ENCODE measurements around the gene MOCS1. TPM values are rescaled to one million over a fixed set of nuclear protein-coding genes. Genes with fewer than 3 reads are reported as not detected.

MOCS1 gene
- total and polyA plus RNA-seq, 9 of the 15 experiments (the other 6 are each of a cell fraction or from before 2014, with no cell fraction given) = 0.69 to 12.7 (median 8.7) TPM

DNA sequence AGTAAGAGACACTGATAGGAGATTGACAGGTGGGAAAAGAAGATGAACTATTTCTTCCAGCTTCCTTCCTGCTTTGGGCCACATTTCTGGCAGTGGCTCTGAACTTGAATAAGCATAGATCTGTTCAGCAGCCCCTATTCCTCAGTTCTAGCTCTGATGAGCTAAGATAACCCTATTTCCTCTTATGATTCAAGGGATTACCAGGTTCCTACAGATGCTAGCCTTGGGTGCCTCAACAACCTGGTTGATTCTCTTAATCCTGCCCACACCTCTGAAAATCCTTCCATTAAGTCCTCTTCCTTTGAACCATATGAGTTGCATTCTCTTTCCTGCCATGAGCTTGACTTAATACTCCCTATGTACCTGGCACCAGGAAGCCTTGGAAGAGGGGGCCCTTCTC lies 49.8 kb upstream of the MOCS1 start (continued):
- TF ChIP-seq, protein P1, sequence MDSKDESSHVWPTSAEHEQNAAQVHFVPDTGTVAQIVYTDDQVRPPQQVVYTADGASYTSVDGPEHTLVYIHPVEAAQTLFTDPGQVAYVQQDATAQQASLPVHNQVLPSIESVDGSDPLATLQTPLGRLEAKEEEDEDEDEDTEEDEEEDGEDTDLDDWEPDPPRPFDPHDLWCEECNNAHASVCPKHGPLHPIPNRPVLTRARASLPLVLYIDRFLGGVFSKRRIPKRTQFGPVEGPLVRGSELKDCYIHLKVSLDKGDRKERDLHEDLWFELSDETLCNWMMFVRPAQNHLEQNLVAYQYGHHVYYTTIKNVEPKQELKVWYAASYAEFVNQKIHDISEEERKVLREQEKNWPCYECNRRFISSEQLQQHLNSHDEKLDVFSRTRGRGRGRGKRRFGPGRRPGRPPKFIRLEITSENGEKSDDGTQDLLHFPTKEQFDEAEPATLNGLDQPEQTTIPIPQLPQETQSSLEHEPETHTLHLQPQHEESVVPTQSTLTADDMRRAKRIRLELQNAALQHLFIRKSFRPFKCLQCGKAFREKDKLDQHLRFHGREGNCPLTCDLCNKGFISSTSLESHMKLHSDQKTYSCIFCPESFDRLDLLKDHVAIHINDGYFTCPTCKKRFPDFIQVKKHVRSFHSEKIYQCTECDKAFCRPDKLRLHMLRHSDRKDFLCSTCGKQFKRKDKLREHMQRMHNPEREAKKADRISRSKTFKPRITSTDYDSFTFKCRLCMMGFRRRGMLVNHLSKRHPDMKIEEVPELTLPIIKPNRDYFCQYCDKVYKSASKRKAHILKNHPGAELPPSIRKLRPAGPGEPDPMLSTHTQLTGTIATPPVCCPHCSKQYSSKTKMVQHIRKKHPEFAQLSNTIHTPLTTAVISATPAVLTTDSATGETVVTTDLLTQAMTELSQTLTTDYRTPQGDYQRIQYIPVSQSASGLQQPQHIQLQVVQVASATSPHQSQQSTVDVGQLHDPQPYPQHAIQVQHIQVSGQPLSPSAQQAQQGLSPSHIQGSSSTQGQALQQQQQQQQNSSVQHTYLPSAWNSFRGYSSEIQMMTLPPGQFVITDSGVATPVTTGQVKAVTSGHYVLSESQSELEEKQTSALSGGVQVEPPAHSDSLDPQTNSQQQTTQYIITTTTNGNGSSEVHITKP (IDR thresholded peaks at IDR 0.05; ENCODE audit: partially characterized antibody) = no peak
- no peak for TF ChIP-seq SP2 (IDR thresholded peaks at IDR 0.05; ENCODE audit: extremely low read depth, low read depth, low read length, poor library complexity, severe bottlenecking)
- TF ChIP-seq ZNF146 (CRISPR knock-in tag; IDR thresholded peaks at IDR 0.05; ENCODE audit: unreplicated experiment) = no peak
- no peak for TF ChIP-seq ZNF584 (CRISPR knock-in tag; IDR thresholded peaks at IDR 0.05; ENCODE audit: low read depth)
- TF ChIP-seq, protein P2, sequence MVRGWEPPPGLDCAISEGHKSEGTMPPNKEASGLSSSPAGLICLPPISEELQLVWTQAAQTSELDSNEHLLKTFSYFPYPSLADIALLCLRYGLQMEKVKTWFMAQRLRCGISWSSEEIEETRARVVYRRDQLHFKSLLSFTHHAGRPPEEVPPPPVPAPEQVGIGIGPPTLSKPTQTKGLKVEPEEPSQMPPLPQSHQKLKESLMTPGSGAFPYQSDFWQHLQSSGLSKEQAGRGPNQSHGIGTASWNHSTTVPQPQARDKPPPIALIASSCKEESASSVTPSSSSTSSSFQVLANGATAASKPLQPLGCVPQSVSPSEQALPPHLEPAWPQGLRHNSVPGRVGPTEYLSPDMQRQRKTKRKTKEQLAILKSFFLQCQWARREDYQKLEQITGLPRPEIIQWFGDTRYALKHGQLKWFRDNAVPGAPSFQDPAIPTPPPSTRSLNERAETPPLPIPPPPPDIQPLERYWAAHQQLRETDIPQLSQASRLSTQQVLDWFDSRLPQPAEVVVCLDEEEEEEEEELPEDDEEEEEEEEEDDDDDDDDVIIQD (CRISPR knock-in tag; IDR thresholded peaks at IDR 0.05) = no peak
- no peak for TF ChIP-seq ZNF707 (CRISPR knock-in tag; conservative IDR thresholded peaks at IDR 0.05)
- TF ChIP-seq, protein P3, sequence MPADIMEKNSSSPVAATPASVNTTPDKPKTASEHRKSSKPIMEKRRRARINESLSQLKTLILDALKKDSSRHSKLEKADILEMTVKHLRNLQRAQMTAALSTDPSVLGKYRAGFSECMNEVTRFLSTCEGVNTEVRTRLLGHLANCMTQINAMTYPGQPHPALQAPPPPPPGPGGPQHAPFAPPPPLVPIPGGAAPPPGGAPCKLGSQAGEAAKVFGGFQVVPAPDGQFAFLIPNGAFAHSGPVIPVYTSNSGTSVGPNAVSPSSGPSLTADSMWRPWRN (IDR thresholded peaks at IDR 0.05; ENCODE audit: low read depth) = no peak
- TF ChIP-seq, protein P4, sequence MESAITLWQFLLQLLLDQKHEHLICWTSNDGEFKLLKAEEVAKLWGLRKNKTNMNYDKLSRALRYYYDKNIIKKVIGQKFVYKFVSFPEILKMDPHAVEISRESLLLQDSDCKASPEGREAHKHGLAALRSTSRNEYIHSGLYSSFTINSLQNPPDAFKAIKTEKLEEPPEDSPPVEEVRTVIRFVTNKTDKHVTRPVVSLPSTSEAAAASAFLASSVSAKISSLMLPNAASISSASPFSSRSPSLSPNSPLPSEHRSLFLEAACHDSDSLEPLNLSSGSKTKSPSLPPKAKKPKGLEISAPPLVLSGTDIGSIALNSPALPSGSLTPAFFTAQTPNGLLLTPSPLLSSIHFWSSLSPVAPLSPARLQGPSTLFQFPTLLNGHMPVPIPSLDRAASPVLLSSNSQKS (CRISPR knock-in tag; IDR thresholded peaks at IDR 0.05) = no peak
- TF ChIP-seq ZNF79 (CRISPR knock-in tag; IDR thresholded peaks at IDR 0.05; ENCODE audit: low read depth) = no peak
- no peak for TF ChIP-seq JUN (IDR thresholded peaks at IDR 0.05; ENCODE audit: borderline replicate concordance, low read depth, low read length)
- no peak for TF ChIP-seq JUN (CRISPR knock-in tag; IDR thresholded peaks at IDR 0.05; ENCODE audit: borderline replicate concordance)
- no peak for TF ChIP-seq CBX1 (IDR thresholded peaks at IDR 0.05; ENCODE audit: low read depth)
